Body of pancreas (tissue), 4 donors: ENCODE results near the gene DAB1.
A peak's percentile ranks its signal among the peaks of the same experiment; 100 is the strongest.

Source experiments
- CTCF ChIP-seq, 7 experiments: fragments of 450-650 bp in 4 of 7; fragments of 200-600 bp in 3 of 7; sonication (generic) in 3 of 7; IDR thresholded peaks; one replicate each; pipeline ENCODE4 v1.5.1; 2016 to 2019; ENCODE audit warnings: antibody characterized with exemption in 7 of 7
- POLR2A ChIP-seq, 3 donors: fragments of 450-650 bp; IDR thresholded peaks; one replicate each; pipeline ENCODE4 v1.6.1; 2016; ENCODE audit warnings: antibody characterized with exemption in 3 of 3, mild to moderate bottlenecking in 2 of 3

- TF ChIP-seq CTCF (IDR thresholded peaks at IDR 0.05), result peak; percentile 68 to 80 (median 73)
- no peak for TF ChIP-seq POLR2A (IDR thresholded peaks at IDR 0.05)
These were observed 455.7 kb downstream of the DAB1 start for GRCh38 chr1:56967900-56968832.
